A549 (cell line): ENCODE measurements around the gene NDUFA8. TPM values are rescaled to one million over a fixed set of nuclear protein-coding genes. Genes with fewer than 3 reads are reported as not detected.

Source experiments
- ATAC-seq, 2 experiments: fragments of 200-7000 bp in 1 of 2; fragments of >200 bp in 1 of 2; cut with Nextera tagmentation in 1 of 2; cut with Tn5 transposase in 1 of 2; 3 replicates each; pipeline versions ENCODE4 v1.8.0 to v1.9.1; 2018 to 2020; ENCODE audit warnings: mild to moderate bottlenecking in 1 of 2, moderate library complexity in 1 of 2
- CTCF ChIA-PET: fragments of 300-600 bp; sonication (Branson Sonifier 250); formaldehyde crosslinking; extraction: SDS; loops from one replicate; lab custom pipeline; 2021; ENCODE audit warnings: antibody characterized with exemption, inconsistent platforms; lab: Yijun Ruan, JAX
- POLR2A ChIA-PET: fragments of 350-600 bp; formaldehyde crosslinking; extraction: SDS; loops from one replicate; lab custom pipeline; 2021; ENCODE audit warnings: antibody characterized with exemption, inconsistent platforms; lab: Yijun Ruan, JAX
- DNase-seq, 2 experiments: peaks; one replicate each; pipeline versions ENCODE4 v3.0.0 to v3.0.0-alpha.2; 2011 to 2016; ENCODE audit warnings: low read depth in 1 of 2, low spot score in 1 of 2
- FAIRE-seq: peaks from 2 replicates; lab custom pipeline; 2011; peaks lifted over from hg19 to GRCh38; lab: Jason Lieb, UNC
- H3K27ac ChIP-seq, 2 experiments: fragments of >200 bp; sonication (Bioruptor Twin); formaldehyde crosslinking; 3 replicates each; pipeline ENCODE4 v1.5.1; 2016 to 2017
- H3K4me1 ChIP-seq: fragments of >200 bp; sonication (Bioruptor Twin); formaldehyde crosslinking; 3 replicates; pipeline ENCODE4 v1.6.1; 2016
- H3K4me2 ChIP-seq: fragments of >200 bp; sonication (Bioruptor Twin); formaldehyde crosslinking; 3 replicates; pipeline ENCODE4 v1.6.1; 2016
- H3K4me3 ChIP-seq: fragments of >200 bp; sonication (Bioruptor Twin); formaldehyde crosslinking; 3 replicates; pipeline ENCODE4 v1.5.1; 2016
- H3K9me3 ChIP-seq: fragments of >200 bp; sonication (Bioruptor Twin); formaldehyde crosslinking; 3 replicates; pipeline ENCODE4 v1.6.1; 2016
- CEBPB ChIP-seq, 2 experiments: fragments of >200 bp in 1 of 2; sonication (Bioruptor Twin) in 1 of 2; formaldehyde crosslinking in 1 of 2; IDR thresholded peaks; 2 replicates each; pipeline ENCODE4 v1.6.1; 2012 to 2016
- CTCF ChIP-seq: fragments of >200 bp; sonication (Bioruptor Twin); formaldehyde crosslinking; IDR thresholded peaks from 3 replicates; pipeline ENCODE4 v1.5.1; 2016
- EHF ChIP-seq: fragments of 250-450 bp; sonication (Bioruptor Pico); IDR thresholded peaks from 2 replicates; pipeline ENCODE4 v1.5.0; 2020; ENCODE audit warnings: mild to moderate bottlenecking
- ESRRA ChIP-seq: fragments of 150-350 bp; IDR thresholded peaks from 2 replicates; pipeline ENCODE4 v1.6.1; 2014; ENCODE audit warnings: mild to moderate bottlenecking, low read length, borderline replicate concordance
- FOSL2 ChIP-seq, 2 experiments: fragments of 450-650 bp in 1 of 2; fragments of >200 bp in 1 of 2; sonication (Bioruptor Twin) in 1 of 2; formaldehyde crosslinking; IDR thresholded peaks; 2 replicates each; pipeline versions ENCODE4 v1.5.0 to v1.6.1; 2016 to 2020; ENCODE audit warnings: mild to moderate bottlenecking in 1 of 2, moderate library complexity in 1 of 2
- HEYL ChIP-seq: fragments of 250-450 bp; sonication (Bioruptor Pico); IDR thresholded peaks from 2 replicates; pipeline ENCODE4 v1.8.0; 2021; ENCODE audit warnings: mild to moderate bottlenecking, moderate library complexity
- HOXB13 ChIP-seq: fragments of 250-450 bp; sonication (Bioruptor Pico); IDR thresholded peaks from 2 replicates; pipeline ENCODE4 v1.5.0; 2020; ENCODE audit warnings: low read depth, mild to moderate bottlenecking, moderate library complexity
- JUN ChIP-seq, 2 experiments: fragments of >200 bp; sonication (Bioruptor Twin); formaldehyde crosslinking; IDR thresholded peaks; 2 replicates in 1 of 2; 3 replicates in 1 of 2; pipeline ENCODE4 v1.6.1; 2016 to 2017
- KDM1A ChIP-seq: fragments of 200-600 bp; sonication (generic); IDR thresholded peaks from 2 replicates; pipeline ENCODE4 v1.6.1; 2016; ENCODE audit warnings: low read depth, mild to moderate bottlenecking
- NR3C1 ChIP-seq: fragments of >200 bp; sonication (Bioruptor Twin); formaldehyde crosslinking; IDR thresholded peaks from 3 replicates; pipeline ENCODE4 v1.6.1; 2017
- PBX3 ChIP-seq: IDR thresholded peaks from 2 replicates; pipeline ENCODE4 v1.6.1; 2012
- REST ChIP-seq: fragments of 200-600 bp; sonication (generic); IDR thresholded peaks from 2 replicates; pipeline ENCODE4 v1.6.1; 2016; ENCODE audit warnings: antibody characterized with exemption, mild to moderate bottlenecking, moderate library complexity
- RNF2 ChIP-seq: fragments of 200-600 bp; sonication (generic); IDR thresholded peaks from 2 replicates; pipeline ENCODE4 v1.6.1; 2016; ENCODE audit warnings: low read depth, mild to moderate bottlenecking, antibody characterized with exemption, moderate library complexity, borderline replicate concordance
- TP53 ChIP-seq: fragments of 250-450 bp; sonication (Bioruptor Pico); IDR thresholded peaks from 2 replicates; pipeline ENCODE4 v1.5.0; 2021; ENCODE audit warnings: mild to moderate bottlenecking, moderate library complexity
- ZFP36 ChIP-seq: fragments of 450-650 bp; IDR thresholded peaks from 2 replicates; pipeline ENCODE4 v1.6.1; 2014; ENCODE audit warnings: borderline replicate concordance; ENCODE audit not compliant: partially characterized antibody
- ZSCAN20 ChIP-seq: fragments of 250-450 bp; sonication (Bioruptor Pico); IDR thresholded peaks from 2 replicates; pipeline ENCODE4 v1.8.0; 2022; ENCODE audit warnings: mild to moderate bottlenecking, moderate library complexity
- WGBS: methylation state at CpG from one replicate; pipeline ENCODE4 v1.1.6; 2017; ENCODE audit errors: missing lambda C conversion rate; 5-methylcytosine and 5-hydroxymethylcytosine counted together
- polyA plus RNA-seq, 4 experiments: library from polyadenylated mRNA; depleted of rRNA in 3 of 4; stranded (reverse); fragments of >200 nt; fragmentation: RNase III in 1 of 4; extraction: RNeasy Plus Mini Kit Qiagen cat#74134 plus additional on column Dnase treatment in 1 of 4; gene quantifications; 2 replicates in 3 of 4; 3 replicates in 1 of 4; pipeline ENCODE4 v1.2.3, GENCODE V29; 2011 to 2017
- TF ChIP-seq, protein P1 (sequence below): IDR thresholded peaks from 2 replicates; pipeline ENCODE4 v1.6.1; 2012; ENCODE audit warnings: low read depth, borderline replicate concordance
- TF ChIP-seq, protein P2 (sequence below): fragments of 250-450 bp; sonication (Bioruptor Pico); IDR thresholded peaks from 2 replicates; pipeline ENCODE4 v1.5.0; 2020; ENCODE audit warnings: low read depth, mild to moderate bottlenecking, moderate library complexity
- TF ChIP-seq, protein P3 (sequence below): fragments of 450-650 bp; IDR thresholded peaks from 2 replicates; pipeline ENCODE4 v1.6.1; 2014; ENCODE audit warnings: antibody characterized with exemption

The NDUFA8 gene
- polyA plus RNA-seq, 2 of the 4 experiments (the other 2 are of a cell fraction): 120 to 145 TPM

GRCh38 chr9:122121931-122122330 lies 37.6 kb downstream of the NDUFA8 start:
- H3K4me1 ChIP-seq: peaks cover 10% of the 10 kb centered on the region; the same call in 2 of the 3 replicates
- DNase-seq: no peak
- H3K4me2 ChIP-seq: no peak overlapping the region
- ChIA-PET POLR2A (no interaction called here), CTCF (interaction anchor here (0.6 to 20.3 kb wide), 35 partner anchors 12 to 1228 kb away, joined by 3 to 541 read pairs (median 5); partner anchors contain the start of genes MRRF, RBM18 and TTLL11)
- TF ChIP-seq HOXB13 (CRISPR knock-in tag) (no peak), ZFP36 (peak; percentile 10), RNF2 (no peak)
- TF ChIP-seq, all 56 proteins: peak for 1
- WGBS: 75% methylated on average over 2 of the region's 6 CpGs
- Histone ChIP-seq H3K27ac (no peak overlapping the region), H3K4me3 (no peak overlapping the region), H3K9me3 (no peaks in the 10 kb centered on the region)
- no peak for ATAC-seq
- FAIRE-seq: no peak

- Histone ChIP-seq H3K4me3 (no peak overlapping the region), H3K9me3 (no peaks in the 10 kb centered on the region), H3K4me2 (no peak overlapping the region), H3K27ac (no peak overlapping the region), H3K4me1 (peaks cover 10% of the 10 kb centered on the region; the same call in 2 of the 3 replicates)
- DNase-seq (no peak), FAIRE-seq (no peak), ATAC-seq (no peak)
- CTCF ChIA-PET: interaction anchor here (0.5 to 20.3 kb wide), 21 partner anchors 11 to 1228 kb away, joined by 3 to 541 read pairs (median 8); partner anchors contain the start of genes MRRF, RBM18 and TTLL11
- 70% methylated on average over 6 of the region's 10 CpGs for WGBS
- POLR2A ChIA-PET: no interaction called here
- TF ChIP-seq REST (no peak), JUN (IDR thresholded peaks at IDR 0.05) (no peak), FOSL2 (IDR thresholded peaks at IDR 0.05) (no peak), FOSL2 (CRISPR knock-in tag; IDR thresholded peaks at IDR 0.05) (no peak), CTCF (no peak), KDM1A (no peak)
Observed at GRCh38 chr9:122121391-122121790, 38.2 kb downstream of the NDUFA8 start.

DNA sequence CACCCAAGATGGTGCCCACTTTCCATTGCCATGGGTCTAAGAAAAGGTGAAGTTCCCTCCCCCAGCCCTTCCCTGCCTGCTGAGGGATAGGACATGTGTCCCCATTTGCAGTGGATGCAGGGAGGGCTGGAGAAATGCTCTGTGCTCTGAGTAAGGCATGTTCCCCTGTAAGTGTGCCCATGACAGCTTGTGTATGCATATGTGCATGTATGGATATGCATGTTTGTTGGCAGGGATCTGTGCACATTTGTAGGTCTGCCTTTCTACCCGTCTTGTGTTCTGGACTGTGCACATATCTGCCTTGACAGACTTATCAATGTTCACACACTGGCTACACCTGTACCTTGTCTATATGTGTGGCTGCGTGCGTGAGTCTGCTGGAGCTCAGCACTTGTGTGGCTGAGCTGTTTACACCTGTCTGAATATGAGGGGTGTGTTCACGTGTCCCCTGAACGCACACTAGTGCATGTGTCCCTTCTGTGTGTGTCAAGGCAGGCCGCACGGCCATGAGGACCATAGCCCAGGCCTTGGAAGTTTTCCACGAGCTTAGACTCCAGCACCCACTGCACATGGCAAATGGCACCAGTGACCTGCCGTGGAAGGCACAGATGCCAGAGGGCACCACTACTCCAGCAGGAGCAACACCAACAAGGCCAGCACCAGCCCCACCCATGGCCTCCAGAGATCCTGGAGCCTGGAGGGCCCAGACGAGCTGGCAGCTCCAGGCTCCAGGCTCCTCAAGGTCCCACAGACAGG lies 39.1 kb downstream of the NDUFA8 start:
- peaks cover 2% of the 10 kb centered on the region; the same call in 2 of the 3 replicates for H3K4me1 ChIP-seq
- POLR2A ChIA-PET: no interaction called here
- H3K4me3 ChIP-seq: no peak overlapping the region
- no peak for ATAC-seq
- H3K9me3 ChIP-seq: no peaks in the 10 kb centered on the region
- no peak for FAIRE-seq
- no peak overlapping the region for H3K4me2 ChIP-seq
- no peak for DNase-seq
- CTCF ChIA-PET: interaction anchor here (0.5 to 20.3 kb wide), 11 partner anchors 11 to 1229 kb away, joined by 3 to 541 read pairs (median 61); partner anchors contain the start of genes MRRF, RBM18 and TTLL11
- 86% methylated on average over 6 of the region's 10 CpGs for WGBS
- no peak overlapping the region for H3K27ac ChIP-seq
- TF ChIP-seq HEYL: no peak
- TF ChIP-seq, protein P1, sequence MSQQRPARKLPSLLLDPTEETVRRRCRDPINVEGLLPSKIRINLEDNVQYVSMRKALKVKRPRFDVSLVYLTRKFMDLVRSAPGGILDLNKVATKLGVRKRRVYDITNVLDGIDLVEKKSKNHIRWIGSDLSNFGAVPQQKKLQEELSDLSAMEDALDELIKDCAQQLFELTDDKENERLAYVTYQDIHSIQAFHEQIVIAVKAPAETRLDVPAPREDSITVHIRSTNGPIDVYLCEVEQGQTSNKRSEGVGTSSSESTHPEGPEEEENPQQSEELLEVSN: no peak
- TF ChIP-seq, protein P2, sequence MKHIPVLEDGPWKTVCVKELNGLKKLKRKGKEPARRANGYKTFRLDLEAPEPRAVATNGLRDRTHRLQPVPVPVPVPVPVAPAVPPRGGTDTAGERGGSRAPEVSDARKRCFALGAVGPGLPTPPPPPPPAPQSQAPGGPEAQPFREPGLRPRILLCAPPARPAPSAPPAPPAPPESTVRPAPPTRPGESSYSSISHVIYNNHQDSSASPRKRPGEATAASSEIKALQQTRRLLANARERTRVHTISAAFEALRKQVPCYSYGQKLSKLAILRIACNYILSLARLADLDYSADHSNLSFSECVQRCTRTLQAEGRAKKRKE (CRISPR knock-in tag): no peak
- TF ChIP-seq CTCF: no peak
- no peak for TF ChIP-seq NR3C1
- no peak for TF ChIP-seq TP53 (CRISPR knock-in tag)
- no peak for TF ChIP-seq EHF (CRISPR knock-in tag)
- no peak for TF ChIP-seq CEBPB (IDR thresholded peaks at IDR 0.05)
- TF ChIP-seq ESRRA: no peak
- TF ChIP-seq, protein P3, sequence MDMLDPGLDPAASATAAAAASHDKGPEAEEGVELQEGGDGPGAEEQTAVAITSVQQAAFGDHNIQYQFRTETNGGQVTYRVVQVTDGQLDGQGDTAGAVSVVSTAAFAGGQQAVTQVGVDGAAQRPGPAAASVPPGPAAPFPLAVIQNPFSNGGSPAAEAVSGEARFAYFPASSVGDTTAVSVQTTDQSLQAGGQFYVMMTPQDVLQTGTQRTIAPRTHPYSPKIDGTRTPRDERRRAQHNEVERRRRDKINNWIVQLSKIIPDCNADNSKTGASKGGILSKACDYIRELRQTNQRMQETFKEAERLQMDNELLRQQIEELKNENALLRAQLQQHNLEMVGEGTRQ: no peak
- no peak for TF ChIP-seq ZSCAN20 (CRISPR knock-in tag)
- no peak for TF ChIP-seq PBX3
